ENCODE results near the gene PCSK7.
"Not testable (repeated sequence)": the region's sequence is repeated elsewhere in the genome, so short reads cannot be mapped to it uniquely, and the experiment has no call there.

PCSK7 gene, protein sequence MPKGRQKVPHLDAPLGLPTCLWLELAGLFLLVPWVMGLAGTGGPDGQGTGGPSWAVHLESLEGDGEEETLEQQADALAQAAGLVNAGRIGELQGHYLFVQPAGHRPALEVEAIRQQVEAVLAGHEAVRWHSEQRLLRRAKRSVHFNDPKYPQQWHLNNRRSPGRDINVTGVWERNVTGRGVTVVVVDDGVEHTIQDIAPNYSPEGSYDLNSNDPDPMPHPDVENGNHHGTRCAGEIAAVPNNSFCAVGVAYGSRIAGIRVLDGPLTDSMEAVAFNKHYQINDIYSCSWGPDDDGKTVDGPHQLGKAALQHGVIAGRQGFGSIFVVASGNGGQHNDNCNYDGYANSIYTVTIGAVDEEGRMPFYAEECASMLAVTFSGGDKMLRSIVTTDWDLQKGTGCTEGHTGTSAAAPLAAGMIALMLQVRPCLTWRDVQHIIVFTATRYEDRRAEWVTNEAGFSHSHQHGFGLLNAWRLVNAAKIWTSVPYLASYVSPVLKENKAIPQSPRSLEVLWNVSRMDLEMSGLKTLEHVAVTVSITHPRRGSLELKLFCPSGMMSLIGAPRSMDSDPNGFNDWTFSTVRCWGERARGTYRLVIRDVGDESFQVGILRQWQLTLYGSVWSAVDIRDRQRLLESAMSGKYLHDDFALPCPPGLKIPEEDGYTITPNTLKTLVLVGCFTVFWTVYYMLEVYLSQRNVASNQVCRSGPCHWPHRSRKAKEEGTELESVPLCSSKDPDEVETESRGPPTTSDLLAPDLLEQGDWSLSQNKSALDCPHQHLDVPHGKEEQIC

DNA sequence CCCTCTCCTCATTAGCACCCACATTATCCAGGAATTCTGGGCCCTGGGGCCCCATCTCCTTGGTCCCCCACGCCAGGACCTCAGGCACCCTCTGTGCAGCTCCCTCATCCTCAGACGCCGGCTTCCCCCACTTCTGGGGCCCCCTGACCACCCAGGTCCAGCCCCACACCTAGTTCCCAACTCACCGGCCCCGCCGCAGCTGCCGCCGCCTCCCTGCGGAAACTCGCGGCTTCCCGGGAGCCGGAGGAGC lies at the start of gene PCSK7:
TSS of gene PCSK7 (minus strand) at position 232 of the 250 bp plus-strand sequence. CDS start 2,229 bp downstream, outside the sequence.
- peak; percentile 18 to 32 for DNase-seq (ENCODE audit: low read depth in 2 of 2, low spot score in 1 of 2)

DNA sequence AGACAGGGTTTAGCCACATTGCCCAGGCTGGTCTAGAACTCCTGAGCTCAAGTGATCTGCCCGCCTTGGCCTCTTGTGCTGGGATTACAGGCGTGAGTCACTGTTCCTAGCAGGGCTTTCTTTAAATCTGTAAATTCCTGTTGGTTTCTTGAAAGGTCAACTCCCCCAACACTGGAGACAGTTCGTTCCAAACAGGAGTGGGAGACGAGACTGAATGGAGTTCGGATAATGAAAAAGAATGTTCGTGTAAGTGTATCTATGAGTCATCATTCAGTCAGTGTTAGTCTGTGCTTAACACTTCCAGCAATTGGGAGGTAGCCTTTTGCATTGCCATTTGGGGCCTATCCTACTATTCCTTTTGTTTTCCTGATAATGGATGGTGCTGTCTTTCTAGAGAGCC lies 49.3 kb upstream of the PCSK7 start:
- DNase-seq (ENCODE audit: low read depth in 2 of 2, low spot score in 1 of 2), result no peak

- no peak for DNase-seq (ENCODE audit: low read depth in 2 of 2, low spot score in 1 of 2)
These were observed 48.0 kb upstream of the PCSK7 start for GRCh38 chr11:117279711-117280376.

- DNase-seq (ENCODE audit: low read depth in 2 of 2, low spot score in 1 of 2), result no peak
These were observed 46.5 kb upstream of the PCSK7 start for GRCh38 chr11:117278347-117278746.

DNA sequence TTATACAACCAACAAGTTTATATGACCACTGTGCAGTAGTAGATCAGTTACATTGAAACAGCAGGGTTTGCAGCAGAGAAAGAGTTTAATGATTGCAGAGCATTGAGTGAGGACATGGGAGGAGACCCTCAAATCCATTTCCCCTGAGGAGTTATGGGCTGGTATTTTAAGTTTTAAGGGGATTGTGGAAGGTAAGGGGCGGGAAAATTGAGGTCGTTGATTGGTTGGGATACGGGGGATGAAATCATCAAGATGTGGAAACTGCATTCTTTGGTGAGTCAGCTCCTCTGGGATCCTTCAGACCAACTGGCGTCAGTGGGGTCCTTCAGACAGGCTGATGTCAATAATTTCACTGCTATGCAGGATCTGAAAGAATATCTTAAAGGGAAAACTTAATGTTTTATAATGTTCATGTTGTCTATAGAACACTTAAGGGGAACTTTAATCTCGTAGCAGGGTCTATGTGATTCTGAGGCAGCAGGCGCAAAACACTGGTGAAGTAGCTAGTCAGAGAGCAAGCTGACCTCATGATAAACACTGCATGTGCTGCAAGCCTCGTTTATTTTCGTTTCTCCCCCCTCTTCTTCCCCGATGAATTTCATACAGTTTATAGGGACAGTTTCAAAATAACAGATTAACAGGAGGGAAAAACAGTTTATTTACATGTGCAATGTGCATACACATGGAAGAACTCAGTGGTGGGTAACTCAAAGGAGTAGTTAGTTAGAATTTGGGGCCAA lies 41.8 kb upstream of the PCSK7 start:
- DNase-seq (ENCODE audit: low read depth in 2 of 2, low spot score in 1 of 2), result no peak

GRCh38 chr11:117272175-117272574 lies 40.3 kb upstream of the PCSK7 start:
- not testable (repeated sequence) for DNase-seq (ENCODE audit: low read depth in 2 of 2, low spot score in 1 of 2)

GRCh38 chr11:117271208-117271607 lies 39.3 kb upstream of the PCSK7 start:
- DNase-seq (ENCODE audit: low read depth in 2 of 2, low spot score in 1 of 2), result no peak

DNA sequence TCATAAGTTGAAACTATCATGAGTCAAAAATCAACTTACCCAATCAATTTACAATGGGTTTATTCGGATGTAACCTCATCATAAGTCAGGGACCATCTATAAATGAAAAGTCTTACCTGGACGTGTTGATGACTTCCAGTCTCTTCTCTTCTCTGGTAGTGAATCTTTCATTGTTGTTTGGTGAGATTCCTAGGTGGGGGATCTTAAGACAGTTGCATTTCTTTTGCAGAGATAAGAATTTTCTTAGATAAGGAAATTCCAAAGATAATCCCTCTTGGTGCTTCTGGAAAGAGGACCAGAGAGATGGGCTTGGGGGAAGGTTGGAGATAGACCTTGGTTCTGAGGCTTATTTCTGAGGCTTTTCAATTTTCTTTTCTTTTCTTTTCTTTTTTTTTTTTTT lies 38.0 kb upstream of the PCSK7 start:
- DNase-seq (ENCODE audit: low read depth in 2 of 2, low spot score in 1 of 2), result no peak

- DNase-seq (ENCODE audit: low read depth in 2 of 2, low spot score in 1 of 2), result no peak
These were observed 33.9 kb upstream of the PCSK7 start for GRCh38 chr11:117265745-117266144.

- not testable (repeated sequence) for DNase-seq (ENCODE audit: low read depth in 2 of 2, low spot score in 1 of 2)
These were observed 32.9 kb upstream of the PCSK7 start for GRCh38 chr11:117264624-117265323.

DNA sequence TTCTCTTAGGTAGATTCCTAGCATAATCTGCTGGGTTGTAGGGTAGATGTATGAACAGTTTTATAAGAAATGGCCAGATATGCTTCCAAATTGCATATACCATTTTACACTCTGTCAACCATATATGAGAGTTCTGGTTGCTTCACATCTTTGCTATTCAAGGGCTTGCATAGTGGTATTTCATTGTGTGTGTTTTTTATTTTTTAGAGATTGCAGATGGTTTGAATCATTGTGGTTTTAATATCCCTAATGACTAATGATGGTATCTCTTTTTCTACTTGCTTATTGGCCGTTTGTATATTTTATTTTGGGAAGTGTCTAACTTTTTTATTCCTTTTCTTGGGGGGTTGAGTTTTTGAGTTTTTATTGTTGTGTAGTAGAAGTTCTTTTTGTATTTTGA lies 27.5 kb upstream of the PCSK7 start:
- no peak for DNase-seq (ENCODE audit: low read depth in 2 of 2, low spot score in 1 of 2)

DNA sequence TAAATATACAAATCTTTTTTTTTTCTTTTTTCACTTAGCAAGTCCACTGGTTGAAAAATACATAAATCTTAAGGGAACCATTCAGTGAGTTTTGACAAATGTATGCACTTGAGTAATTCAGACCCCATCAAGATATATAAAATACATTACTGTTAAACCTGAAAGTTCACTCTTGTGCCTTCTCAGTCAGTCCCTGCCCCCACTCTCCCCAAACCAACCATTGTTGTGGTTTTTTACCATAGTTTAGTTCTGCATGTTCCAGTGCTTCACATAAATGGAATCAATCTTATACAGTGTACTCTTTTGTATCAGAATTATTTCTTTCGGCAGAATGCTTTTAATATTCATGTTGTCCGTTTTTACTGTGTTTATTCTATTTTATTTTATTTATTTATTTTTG lies 26.7 kb upstream of the PCSK7 start:
- no peak for DNase-seq (ENCODE audit: low read depth in 2 of 2, low spot score in 1 of 2)

GRCh38 chr11:117256573-117256972 lies 24.7 kb upstream of the PCSK7 start:
- DNase-seq (ENCODE audit: low read depth in 2 of 2, low spot score in 1 of 2), result no peak

GRCh38 chr11:117255966-117256365 lies 24.1 kb upstream of the PCSK7 start:
- DNase-seq (ENCODE audit: low read depth in 2 of 2, low spot score in 1 of 2), result no peak

- no peak for DNase-seq (ENCODE audit: low read depth in 2 of 2, low spot score in 1 of 2)
These were observed 19.6 kb upstream of the PCSK7 start for GRCh38 chr11:117251506-117251905.

- no peak for DNase-seq (ENCODE audit: low read depth in 2 of 2, low spot score in 1 of 2)
These were observed 17.7 kb upstream of the PCSK7 start for GRCh38 chr11:117249571-117249970.

DNA sequence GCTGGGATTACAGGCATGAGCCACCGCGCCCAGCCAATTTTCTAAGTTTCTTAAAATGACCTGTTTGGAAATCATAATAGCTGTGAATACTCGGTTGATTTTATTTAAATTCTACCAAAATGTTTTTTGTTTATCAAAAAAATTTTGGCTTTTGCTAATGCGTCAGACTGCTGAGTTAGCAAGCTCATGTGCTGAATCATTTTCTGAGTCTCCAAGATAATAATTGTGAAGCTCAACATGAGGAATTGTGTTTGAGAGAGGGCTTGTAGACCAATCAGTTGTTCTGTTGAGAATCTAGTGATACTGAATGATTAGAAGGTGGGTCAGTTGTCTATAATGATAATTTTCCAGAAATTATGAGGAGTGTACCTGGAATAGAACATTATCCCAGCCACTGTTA lies 16.5 kb upstream of the PCSK7 start:
- no peak for DNase-seq (ENCODE audit: low read depth in 2 of 2, low spot score in 1 of 2)

- DNase-seq (ENCODE audit: low read depth in 2 of 2, low spot score in 1 of 2), result no peak
These were observed 7.4 kb upstream of the PCSK7 start for GRCh38 chr11:117239295-117239694.

- DNase-seq (ENCODE audit: low read depth in 2 of 2, low spot score in 1 of 2), result no peak
These were observed 6.3 kb upstream of the PCSK7 start for GRCh38 chr11:117238221-117238620.

DNA sequence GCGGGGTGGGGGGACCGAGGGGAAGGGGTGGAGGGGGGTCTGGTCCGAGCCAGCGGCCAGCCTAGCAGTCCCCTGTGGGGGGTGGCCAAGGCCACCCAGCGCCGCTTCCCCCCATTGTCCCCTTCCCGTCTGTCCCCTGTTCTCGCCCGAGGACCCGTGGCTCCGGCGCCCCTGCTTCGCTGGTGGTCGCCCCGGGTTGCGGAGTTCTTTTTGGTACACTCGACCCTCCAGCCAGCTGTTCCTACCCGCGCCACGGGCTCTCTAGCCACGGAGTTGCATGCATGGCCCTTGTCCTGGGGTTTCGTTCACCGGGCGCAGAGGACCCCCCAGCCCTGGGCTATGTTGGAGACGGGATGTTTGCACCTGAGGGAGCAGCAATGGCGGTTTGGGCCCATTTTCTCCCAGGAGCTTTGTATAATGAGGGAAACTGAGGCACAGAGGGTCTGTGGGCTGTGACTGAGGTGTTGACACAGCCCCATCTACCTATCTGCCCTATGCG lies 1.1 kb upstream of the PCSK7 start:
- DNase-seq (ENCODE audit: low read depth in 2 of 2, low spot score in 1 of 2), result no peak
